H7 (cell line): ENCODE measurements around the gene DDX43. TPM values are rescaled to one million over a fixed set of nuclear protein-coding genes. Genes with fewer than 3 reads are reported as not detected.

Experiments
- total RNA-seq: library from RNA; depleted of rRNA; stranded (reverse); fragments of >200 nt; shearing (Covaris generic); gene quantifications from 2 replicates; pipeline ENCODE4 v1.2.3, GENCODE V29; 2014; rRNA removed

The DDX43 gene
- total RNA-seq, 1 experiment from 2014 or later, result 0.07 TPM

Other genes with a start within 250 kb of the DDX43 start
- gene KHDC1L, start 169.3 kb upstream of the DDX43 start, total RNA-seq, result 0.28 TPM in 1 of 2 replicates, not detected in the other
- 3.3 and 4.5 TPM in 2 replicates for gene KHDC1, start 131.6 kb upstream of the DDX43 start, total RNA-seq
- 0.97 and 2.1 TPM in 2 replicates for gene DPPA5, start 40.6 kb upstream of the DDX43 start, total RNA-seq
- gene KHDC3L, start 32.2 kb upstream of the DDX43 start, total RNA-seq, result 0.87 TPM in 1 of 2 replicates, not detected in the other
- not detected in 2 replicates for gene OOEP, start 24.9 kb upstream of the DDX43 start, total RNA-seq
- 0.55 and 0.76 TPM in 2 replicates for gene CGAS, start 57.5 kb downstream of the DDX43 start, total RNA-seq
- 50.9 and 58.9 TPM in 2 replicates for gene MTO1, start 66.9 kb downstream of the DDX43 start, total RNA-seq
- gene EEF1A1, start 126.2 kb downstream of the DDX43 start, total RNA-seq, result 12,173 and 12,318 TPM in 2 replicates